ENCODE measurements around the gene HIVEP3. TPM values are rescaled to one million over a fixed set of nuclear protein-coding genes. Genes with fewer than 3 reads are reported as not detected.

HIVEP3 gene
- total RNA-seq, 1 donor from 2014 or later: 1.2 TPM

DNA sequence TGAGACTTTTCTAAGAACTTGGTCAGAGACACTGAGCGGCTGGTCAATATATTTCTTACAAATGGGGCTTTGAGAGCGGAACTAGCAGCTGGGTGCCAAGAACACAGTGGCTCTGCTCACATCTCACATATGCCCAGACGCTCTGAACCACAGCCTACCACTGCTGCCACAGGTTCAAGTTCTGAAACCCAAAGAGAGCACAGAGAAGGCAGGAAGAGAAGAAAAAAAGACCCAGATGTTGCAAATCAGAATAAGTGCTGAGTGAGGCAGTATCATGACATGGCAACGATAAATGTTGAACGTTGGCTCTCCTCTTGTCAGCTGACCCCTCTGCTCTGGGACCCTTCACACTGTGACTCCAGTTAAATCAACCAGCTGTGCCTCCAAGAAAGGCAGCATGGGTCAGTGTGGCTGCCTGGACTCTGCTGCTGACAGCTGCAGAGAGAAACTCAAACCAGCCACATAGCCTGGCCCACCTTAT, 26.4 kb downstream of the HIVEP3 start:
- H3K4me1 Mint-ChIP-seq: peaks cover 7% of the 10 kb centered on the region
- no peaks in the 10 kb centered on the region for H3K9me3 Mint-ChIP-seq
- H3K36me3 Mint-ChIP-seq (ENCODE audit: low read depth): no peaks in the 10 kb centered on the region
- TF ChIP-seq, protein P1, sequence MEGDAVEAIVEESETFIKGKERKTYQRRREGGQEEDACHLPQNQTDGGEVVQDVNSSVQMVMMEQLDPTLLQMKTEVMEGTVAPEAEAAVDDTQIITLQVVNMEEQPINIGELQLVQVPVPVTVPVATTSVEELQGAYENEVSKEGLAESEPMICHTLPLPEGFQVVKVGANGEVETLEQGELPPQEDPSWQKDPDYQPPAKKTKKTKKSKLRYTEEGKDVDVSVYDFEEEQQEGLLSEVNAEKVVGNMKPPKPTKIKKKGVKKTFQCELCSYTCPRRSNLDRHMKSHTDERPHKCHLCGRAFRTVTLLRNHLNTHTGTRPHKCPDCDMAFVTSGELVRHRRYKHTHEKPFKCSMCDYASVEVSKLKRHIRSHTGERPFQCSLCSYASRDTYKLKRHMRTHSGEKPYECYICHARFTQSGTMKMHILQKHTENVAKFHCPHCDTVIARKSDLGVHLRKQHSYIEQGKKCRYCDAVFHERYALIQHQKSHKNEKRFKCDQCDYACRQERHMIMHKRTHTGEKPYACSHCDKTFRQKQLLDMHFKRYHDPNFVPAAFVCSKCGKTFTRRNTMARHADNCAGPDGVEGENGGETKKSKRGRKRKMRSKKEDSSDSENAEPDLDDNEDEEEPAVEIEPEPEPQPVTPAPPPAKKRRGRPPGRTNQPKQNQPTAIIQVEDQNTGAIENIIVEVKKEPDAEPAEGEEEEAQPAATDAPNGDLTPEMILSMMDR (conservative IDR thresholded peaks at IDR 0.05): no peak
- H3K27ac Mint-ChIP-seq (ENCODE audit: unreplicated experiment): no peak overlapping the region
- H3K4me3 Mint-ChIP-seq: no peak overlapping the region
- no peak for DNase-seq (ENCODE audit: low read depth, low spot score)
- H3K27me3 Mint-ChIP-seq (ENCODE audit: low read depth): no peaks in the 10 kb centered on the region

- no peak for DNase-seq (ENCODE audit: low read depth, low spot score)
Observed at GRCh38 chr1:41891199-41891896, 27.4 kb downstream of the HIVEP3 start.

GRCh38 chr1:41890825-41891198, 27.9 kb downstream of the HIVEP3 start:
- Mint-ChIP-seq H3K27me3 (ENCODE audit: low read depth) (no peaks in the 10 kb centered on the region), H3K36me3 (ENCODE audit: low read depth) (no peaks in the 10 kb centered on the region), H3K4me1 (peaks cover 7% of the 10 kb centered on the region), H3K27ac (ENCODE audit: unreplicated experiment) (no peak overlapping the region), H3K4me3 (no peak overlapping the region), H3K9me3 (no peaks in the 10 kb centered on the region)
- TF ChIP-seq, protein P1 (conservative IDR thresholded peaks at IDR 0.05): no peak
- DNase-seq (ENCODE audit: low read depth, low spot score): no peak

More at GRCh38 chr1:41891199-41891896, 27.4 kb downstream of the HIVEP3 start:
- Mint-ChIP-seq H3K27me3 (ENCODE audit: low read depth) (no peaks in the 10 kb centered on the region), H3K27ac (ENCODE audit: unreplicated experiment) (peak overlapping the region; percentile 16), H3K9me3 (no peaks in the 10 kb centered on the region), H3K4me1 (peaks cover 7% of the 10 kb centered on the region), H3K36me3 (ENCODE audit: low read depth) (no peaks in the 10 kb centered on the region), H3K4me3 (no peak overlapping the region)
- TF ChIP-seq, protein P1 (conservative IDR thresholded peaks at IDR 0.05): no peak

GRCh38 chr1:41889506-41890414, 29.0 kb downstream of the HIVEP3 start:
- Mint-ChIP-seq H3K9me3 (no peaks in the 10 kb centered on the region), H3K27ac (ENCODE audit: unreplicated experiment) (no peak overlapping the region), H3K4me1 (peaks cover 7% of the 10 kb centered on the region), H3K27me3 (ENCODE audit: low read depth) (no peaks in the 10 kb centered on the region), H3K36me3 (ENCODE audit: low read depth) (no peaks in the 10 kb centered on the region), H3K4me3 (no peak overlapping the region)
- TF ChIP-seq, protein P1 (conservative IDR thresholded peaks at IDR 0.05): no peak
- no peak for DNase-seq (ENCODE audit: low read depth, low spot score)

GRCh38 chr1:41888756-41889155, 30.0 kb downstream of the HIVEP3 start:
- H3K27ac Mint-ChIP-seq (ENCODE audit: unreplicated experiment): no peak overlapping the region
- DNase-seq (ENCODE audit: low read depth, low spot score): no peak
- no peaks in the 10 kb centered on the region for H3K9me3 Mint-ChIP-seq
- H3K36me3 Mint-ChIP-seq (ENCODE audit: low read depth): no peaks in the 10 kb centered on the region
- no peaks in the 10 kb centered on the region for H3K27me3 Mint-ChIP-seq (ENCODE audit: low read depth)
- H3K4me3 Mint-ChIP-seq: no peak overlapping the region
- H3K4me1 Mint-ChIP-seq: peaks cover 7% of the 10 kb centered on the region
- TF ChIP-seq, protein P1 (conservative IDR thresholded peaks at IDR 0.05): no peak

Measured in neural crest cell (in vitro differentiated cells).